Activated T-cell treated with anti-CD3 and anti-CD28 coated beads for 1 hour (primary cell): ENCODE results near the gene DENND6B.
"Not testable (repeated sequence)": the region's sequence is repeated elsewhere in the genome, so short reads cannot be mapped to it uniquely, and the experiment has no call there.

Source experiments
- DNase-seq: peaks from one replicate; pipeline ENCODE4 v3.0.0-alpha.2; 2020; ENCODE audit warnings: low read depth

Gene DENND6B

DNA sequence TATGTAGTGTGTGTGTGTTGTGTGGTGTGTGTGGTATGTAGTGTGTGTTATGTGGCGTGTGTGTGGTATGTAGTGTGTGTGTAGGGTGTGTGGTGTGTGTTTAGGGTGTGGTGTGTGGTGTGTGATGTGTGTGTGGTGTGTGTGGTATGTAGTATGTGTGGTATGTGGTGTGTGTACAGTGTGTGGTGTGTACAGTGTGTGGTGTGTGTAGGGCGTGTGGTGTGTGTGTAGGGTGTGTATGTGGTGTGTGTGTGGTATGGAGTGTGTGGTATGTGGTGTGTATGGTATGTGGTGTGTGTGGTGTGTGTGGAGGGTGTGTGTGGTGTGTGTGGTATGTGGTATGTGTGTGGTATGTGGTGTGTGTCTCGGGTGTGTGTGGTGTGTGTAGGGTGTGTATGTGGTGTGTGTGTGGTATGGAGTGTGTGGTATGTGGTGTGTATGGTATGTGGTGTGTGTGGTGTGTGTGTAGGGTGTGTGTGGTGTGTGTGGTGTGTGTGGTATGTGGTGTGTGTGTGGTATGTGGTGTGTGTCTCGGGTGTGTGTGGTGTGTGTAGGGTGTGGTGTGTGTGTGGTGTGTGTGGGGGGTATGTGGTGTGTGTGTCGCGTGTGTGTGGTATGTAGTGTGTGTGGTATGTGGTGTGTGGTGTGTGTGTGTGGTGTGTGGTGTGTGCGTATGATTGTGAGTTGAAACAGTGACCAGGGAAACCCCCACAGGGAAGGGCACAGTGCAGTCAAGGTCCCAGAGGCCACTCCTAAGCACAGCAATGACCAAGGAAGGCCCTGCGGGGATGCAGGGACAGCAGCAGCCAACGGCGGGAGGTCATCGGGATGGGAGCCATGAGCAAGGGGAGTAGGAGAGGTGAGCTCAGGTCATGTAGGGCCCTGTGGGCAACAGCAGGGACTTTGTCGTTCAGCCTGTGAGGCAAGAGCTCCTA is 13.4 kb upstream of the DENND6B start:
- no peak for DNase-seq

GRCh38 chr22:50338860-50339462 is 12.1 kb upstream of the DENND6B start:
- DNase-seq: no peak

- no peak for DNase-seq
These were observed 11.3 kb upstream of the DENND6B start for GRCh38 chr22:50338042-50338573.

- no peak for DNase-seq
These were observed 10.6 kb upstream of the DENND6B start for GRCh38 chr22:50337262-50338041.

- not testable (repeated sequence) for DNase-seq
These were observed 7.6 kb upstream of the DENND6B start for GRCh38 chr22:50334433-50334832.

DNA sequence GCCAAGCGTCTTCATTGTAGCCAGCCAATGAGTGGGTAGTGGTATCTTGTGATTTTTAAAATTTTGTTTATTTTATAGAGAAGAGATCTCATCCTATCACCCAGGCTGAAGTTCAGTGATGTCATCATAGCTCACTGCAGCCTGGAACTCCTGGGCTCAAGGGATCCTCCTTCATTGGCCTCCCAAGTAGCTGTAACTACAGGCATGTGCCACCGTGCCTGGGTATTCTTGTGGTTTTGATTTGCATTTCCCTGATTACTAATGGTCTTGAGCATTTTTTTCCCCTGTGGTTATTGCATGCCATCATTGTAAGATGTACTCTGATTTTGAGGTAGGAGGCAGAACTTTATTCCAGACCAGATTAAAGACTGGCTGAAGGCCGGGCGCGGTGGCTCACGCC is 2.4 kb upstream of the DENND6B start:
- no peak for DNase-seq

DNA sequence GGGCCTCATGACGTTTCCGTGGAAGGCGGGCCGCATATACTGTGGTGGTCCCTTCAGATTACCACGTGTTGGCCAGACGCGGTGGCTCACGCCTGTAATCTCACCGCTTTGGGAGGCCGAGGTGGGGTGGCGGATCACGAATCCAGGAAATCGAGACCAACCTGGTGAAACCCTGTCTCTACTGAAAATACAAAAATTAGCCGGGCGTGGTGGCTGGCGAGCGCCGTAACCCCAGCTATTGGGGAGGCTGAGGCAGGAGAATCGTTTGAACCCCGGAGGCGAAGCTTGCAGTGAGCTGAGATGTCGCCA is 853 bp upstream of the DENND6B start:
- no peak for DNase-seq

DNA sequence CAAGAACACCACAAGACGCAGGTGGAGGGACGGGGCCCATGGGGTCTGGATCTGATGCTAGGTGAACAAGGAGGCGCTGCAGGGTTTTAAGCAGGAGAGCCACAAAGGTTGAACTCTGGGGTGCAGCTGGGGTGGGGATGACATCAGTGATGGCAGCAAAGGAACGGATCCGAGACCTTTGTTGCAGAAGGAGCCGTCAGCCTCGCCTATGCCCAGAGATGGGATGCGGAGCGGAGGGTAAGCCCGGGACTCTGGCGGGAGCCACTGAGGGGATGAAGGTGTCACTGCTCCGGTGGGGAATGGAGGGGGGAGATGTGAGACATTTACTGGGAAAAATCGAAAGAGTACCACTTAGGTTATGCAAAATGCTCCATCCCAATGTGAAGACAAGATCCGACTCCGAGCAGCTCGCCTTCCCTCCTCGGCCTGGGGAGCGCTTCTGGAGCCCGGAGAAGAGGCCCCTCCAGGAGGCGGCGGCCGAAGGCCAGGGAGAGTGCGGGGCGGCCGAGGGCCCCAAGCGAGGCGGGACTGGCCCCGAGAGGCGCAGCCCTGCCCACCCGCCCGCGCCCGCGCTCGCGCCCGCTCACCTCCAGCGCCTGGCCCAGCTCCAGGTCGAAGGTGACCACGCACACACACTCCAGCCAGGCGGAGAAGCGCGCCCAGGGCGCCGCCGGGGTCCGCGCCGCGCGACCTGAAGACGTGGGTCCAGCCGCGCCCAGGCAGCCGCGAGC is 422 bp downstream of the DENND6B start:
- DNase-seq: no peak

DNA sequence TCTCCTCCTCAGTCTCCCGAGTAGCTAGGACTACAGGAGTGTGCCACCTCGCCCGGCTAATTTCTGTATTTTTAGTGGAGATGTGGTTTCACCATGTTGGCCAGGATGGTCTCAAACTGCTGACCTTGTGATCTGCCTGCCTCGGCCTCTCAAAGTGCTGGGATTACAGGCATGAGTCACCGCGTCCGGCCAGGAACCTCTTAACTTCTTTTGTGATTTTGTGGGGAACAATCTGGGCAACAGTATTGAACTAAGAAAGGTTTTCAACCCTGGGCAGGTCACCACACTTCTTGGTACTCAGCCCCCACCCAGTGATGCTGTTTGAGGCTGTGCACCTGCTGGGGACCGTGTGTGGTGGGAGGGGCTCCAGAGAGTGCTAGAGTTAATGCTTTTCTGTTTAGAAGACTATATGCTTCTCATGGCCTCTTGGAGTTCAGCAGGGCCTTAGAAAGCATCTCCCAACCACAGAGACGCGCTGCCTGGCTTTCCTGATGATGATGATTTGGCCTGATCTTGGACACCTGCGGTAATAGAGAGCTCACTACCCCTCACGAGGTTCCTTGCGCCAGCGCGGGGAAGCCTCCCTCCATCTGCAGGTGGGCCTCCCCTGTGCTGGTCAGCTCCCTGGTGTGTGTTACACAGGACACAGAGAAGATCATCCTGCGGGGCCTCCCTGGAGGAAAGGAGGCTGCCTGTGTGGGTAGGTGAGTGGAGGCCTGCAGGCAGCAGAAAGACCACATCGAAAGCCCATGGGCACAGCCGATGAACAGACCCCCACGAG is 1.2 kb downstream of the DENND6B start:
- DNase-seq: no peak

GRCh38 chr22:50323900-50324299 is 2.9 kb downstream of the DENND6B start:
- DNase-seq: no peak

DNA sequence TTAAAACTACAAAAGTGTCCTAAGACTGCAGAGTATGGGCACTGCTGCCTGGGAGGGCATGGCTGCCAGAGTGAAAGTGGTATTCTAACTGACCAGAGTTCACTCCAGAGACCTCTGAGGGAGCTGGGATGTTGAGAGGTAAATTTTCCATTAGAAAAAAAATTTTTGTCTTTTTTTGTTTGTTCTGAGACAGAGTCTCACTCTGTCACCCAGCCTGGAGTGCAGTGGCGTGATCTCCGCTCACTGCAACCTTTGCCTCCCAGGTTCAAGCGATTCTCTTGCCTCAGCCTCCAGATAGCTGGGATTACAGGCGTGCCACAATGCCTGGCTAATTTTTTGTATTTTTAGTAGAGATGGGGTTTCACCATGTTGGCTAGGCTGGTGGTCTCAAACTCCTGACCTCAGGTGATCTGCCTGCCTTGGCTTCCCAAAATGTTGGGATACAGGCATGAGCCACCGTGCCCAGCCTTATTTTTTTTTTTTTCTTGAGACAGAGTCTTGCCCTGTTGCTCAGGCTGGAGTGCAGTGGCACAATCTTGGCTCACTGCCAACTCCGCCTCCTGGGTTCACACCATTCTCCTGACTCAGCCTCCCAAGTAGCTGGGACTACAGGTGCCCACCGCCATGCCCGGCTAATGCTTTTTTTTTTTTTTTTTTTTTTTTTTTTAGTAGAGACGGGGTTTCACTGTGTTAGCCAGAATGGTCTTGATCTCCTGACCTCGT is 4.3 kb downstream of the DENND6B start:
- not testable (repeated sequence) for DNase-seq

DNA sequence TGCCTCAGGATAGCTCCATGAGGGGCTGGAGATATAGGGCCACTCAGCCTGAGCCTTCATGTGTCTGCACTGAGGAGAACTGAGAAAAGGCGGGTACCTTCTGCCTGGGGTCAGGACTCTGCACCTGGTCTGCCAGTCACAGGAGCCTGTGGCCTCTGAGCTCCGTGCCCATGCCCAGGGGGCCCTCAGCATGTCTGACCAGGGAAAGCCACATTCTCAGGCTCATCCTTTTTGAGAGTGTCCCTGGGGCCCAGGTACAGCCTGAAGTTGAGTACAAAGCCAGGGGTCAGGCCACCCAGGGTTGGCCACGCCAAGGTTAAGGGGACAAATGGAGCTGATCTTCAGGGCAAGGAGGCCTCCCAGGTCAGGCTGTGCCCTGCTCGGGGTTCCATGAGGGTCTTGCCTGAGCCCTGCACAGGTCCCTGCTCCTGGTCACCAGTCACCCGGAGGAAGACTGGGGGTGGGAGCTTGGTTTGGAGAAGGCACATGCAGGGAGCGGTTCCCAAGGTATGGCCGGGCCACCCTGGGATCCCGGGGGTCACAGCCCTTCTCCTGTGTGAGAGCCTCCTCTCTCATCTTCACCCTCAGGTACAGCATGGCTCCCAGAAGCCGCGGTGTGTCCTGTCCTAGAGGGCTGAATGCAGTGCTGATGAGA is 6.0 kb downstream of the DENND6B start:
- no peak for DNase-seq

DNA sequence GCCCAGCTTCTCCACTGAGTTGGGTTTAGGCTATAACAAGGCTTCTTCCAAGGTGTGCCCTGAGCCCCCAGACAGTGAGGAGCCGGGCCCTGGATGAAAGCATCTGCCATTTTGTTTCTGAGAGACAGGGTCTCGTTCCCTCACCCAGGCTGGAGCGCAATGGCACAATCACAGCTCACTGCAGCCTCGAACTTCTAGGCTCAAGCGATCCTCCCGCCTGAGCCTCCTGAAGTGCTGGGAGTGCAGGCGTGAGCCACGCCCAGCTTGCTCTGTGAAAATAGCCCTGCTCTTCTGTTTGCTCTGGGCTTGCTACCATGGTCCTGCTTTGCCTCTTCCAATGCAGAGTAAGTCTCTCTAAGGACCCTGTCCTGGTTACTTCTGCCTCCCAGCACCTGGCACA is 6.7 kb downstream of the DENND6B start:
- no peak for DNase-seq

- no peak for DNase-seq
These were observed 7.3 kb downstream of the DENND6B start for GRCh38 chr22:50319503-50319951.

DNA sequence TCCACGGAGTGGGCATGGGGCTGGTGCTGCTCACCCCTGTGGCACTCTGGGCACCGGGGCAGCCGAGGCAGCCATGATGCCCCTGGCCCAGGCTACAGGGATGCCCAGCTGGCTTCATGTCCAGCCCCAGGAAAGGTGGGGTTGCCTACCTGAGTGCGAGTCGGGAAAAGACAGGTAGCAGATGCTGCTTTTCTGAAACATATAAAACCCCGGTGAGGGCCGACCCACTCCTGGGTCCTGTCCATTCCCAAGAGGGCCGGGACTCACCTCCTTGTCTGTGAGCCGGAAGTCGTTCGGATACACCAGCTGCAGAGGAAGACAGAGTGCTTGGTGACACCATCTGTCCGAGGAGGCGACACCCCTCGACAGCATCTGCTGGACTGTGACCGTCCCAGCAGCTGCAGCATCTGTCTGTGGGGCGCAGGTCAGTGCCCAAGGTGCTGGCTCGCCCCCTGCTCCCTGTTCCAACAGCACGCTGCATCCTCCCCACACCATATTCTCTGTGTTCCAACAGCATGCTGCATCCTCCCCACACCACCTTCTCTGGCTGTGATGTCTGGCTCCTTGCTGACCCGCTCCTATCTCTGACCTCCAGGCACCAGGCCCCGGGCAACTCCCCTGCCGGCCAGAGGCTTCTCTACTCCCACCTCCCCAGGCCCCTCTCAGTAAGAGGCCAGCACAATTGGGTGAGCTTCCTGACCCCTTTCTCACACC is 8.0 kb downstream of the DENND6B start:
- DNase-seq: no peak

GRCh38 chr22:50318356-50318697 is 8.5 kb downstream of the DENND6B start:
- DNase-seq: no peak

DNA sequence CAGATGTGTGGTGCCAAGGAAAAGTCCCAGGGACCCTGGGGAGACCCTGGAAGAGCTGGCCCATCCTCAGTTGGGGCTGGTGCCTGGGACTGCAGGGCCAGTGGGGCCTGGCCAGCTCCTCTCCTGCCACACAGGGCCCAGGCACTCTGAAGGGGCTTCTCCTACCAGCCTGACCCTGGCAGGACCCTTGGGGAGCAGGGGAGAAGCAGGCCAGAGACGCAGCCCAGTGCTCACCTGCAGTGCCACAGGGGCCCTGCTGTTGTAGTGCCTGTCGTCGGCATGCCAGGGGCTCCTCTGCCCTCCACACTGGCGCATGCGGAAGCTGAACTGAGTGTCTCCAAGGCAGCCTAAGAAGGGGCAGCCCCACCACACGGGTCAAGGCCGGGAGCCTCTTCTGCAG is 9.1 kb downstream of the DENND6B start:
- no peak for DNase-seq

DNA sequence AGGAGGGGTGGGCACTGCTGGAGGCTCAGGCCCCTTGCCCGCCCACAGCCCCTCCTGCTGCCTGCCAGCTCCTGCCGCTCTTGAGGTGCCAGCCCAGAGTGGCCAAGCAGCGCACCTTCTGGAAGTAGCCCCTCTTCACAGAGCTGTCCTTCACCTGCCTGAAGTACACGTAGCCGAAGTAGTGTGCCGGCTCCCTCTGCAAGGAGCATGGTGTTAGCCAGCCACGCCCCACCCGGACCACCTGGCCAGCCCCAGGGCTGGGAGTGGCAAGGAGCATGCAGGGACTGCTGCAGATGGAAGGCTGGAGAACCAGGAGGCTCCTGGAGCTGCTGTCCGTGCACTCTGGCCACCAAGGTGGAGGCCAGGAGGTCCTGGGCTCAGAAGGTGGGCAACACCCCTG is 9.6 kb downstream of the DENND6B start:
- no peak for DNase-seq
